ENCODE results near the gene ATP2B2.

ATP2B2 gene

DNA sequence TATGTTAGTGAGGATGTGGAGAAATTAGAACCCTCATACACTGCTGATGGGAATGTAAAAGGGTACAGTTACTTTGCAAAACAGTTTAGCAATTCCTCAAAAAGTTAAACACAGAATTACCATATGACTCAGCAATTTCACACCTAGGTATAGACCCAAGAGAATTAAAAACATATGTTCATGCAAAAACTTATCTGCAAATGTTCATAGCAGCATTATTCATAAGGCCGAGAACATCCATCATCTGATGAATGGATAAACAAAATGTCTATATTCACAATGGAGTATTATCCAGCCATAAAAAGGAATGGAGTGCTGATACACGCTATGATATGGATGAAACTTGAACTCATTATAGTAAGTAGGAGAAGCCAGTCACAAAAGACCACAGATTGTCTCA lies 194.8 kb downstream of the ATP2B2 start:
- Histone ChIP-seq H2AFZ (ENCODE audit: low read depth) (no peak overlapping the region), H3K36me3 (ENCODE audit: insufficient read depth) (no peaks in the 10 kb centered on the region), H3K4me3 (IDR thresholded peaks at IDR 0.05; ENCODE audit: insufficient read depth, low read depth, low read length) (no peak overlapping the region), H3K79me2 (ENCODE audit: insufficient read depth, low read depth) (no peaks in the 10 kb centered on the region), H4K20me1 (ENCODE audit: insufficient read depth) (no peaks in the 10 kb centered on the region), H3K27ac (no peak overlapping the region), H3K4me2 (no peak overlapping the region), H3K9ac (no peak overlapping the region), H3K4me1 (ENCODE audit: low read depth, poor library complexity, severe bottlenecking) (no peaks in the 10 kb centered on the region), H3K27me3 (ENCODE audit: insufficient read depth, low read depth) (no peaks in the 10 kb centered on the region)
- TF ChIP-seq, protein P1, sequence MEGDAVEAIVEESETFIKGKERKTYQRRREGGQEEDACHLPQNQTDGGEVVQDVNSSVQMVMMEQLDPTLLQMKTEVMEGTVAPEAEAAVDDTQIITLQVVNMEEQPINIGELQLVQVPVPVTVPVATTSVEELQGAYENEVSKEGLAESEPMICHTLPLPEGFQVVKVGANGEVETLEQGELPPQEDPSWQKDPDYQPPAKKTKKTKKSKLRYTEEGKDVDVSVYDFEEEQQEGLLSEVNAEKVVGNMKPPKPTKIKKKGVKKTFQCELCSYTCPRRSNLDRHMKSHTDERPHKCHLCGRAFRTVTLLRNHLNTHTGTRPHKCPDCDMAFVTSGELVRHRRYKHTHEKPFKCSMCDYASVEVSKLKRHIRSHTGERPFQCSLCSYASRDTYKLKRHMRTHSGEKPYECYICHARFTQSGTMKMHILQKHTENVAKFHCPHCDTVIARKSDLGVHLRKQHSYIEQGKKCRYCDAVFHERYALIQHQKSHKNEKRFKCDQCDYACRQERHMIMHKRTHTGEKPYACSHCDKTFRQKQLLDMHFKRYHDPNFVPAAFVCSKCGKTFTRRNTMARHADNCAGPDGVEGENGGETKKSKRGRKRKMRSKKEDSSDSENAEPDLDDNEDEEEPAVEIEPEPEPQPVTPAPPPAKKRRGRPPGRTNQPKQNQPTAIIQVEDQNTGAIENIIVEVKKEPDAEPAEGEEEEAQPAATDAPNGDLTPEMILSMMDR (conservative IDR thresholded peaks at IDR 0.05; ENCODE audit: low read depth, low read length) = no peak

- TF ChIP-seq, protein P1 (conservative IDR thresholded peaks at IDR 0.05; ENCODE audit: low read depth, low read length) = no peak
- no peaks in the 10 kb centered on the region for H3K79me2 ChIP-seq (ENCODE audit: insufficient read depth, low read depth)
- H3K36me3 ChIP-seq (ENCODE audit: insufficient read depth) = no peaks in the 10 kb centered on the region
- H3K4me2 ChIP-seq = no peak overlapping the region
- no peaks in the 10 kb centered on the region for H3K27me3 ChIP-seq (ENCODE audit: insufficient read depth, low read depth)
- H3K9ac ChIP-seq = no peak overlapping the region
- no peak overlapping the region for H3K27ac ChIP-seq
- H3K4me1 ChIP-seq (ENCODE audit: low read depth, poor library complexity, severe bottlenecking) = no peaks in the 10 kb centered on the region
- no peaks in the 10 kb centered on the region for H4K20me1 ChIP-seq (ENCODE audit: insufficient read depth)
- no peak overlapping the region for H3K4me3 ChIP-seq (IDR thresholded peaks at IDR 0.05; ENCODE audit: insufficient read depth, low read depth, low read length)
- H2AFZ ChIP-seq (ENCODE audit: low read depth) = no peak overlapping the region
Observed at GRCh38 chr3:10309736-10310135, 195.7 kb downstream of the ATP2B2 start.

GRCh38 chr3:10308678-10309077 lies 196.7 kb downstream of the ATP2B2 start:
- no peak overlapping the region for H3K9ac ChIP-seq
- no peaks in the 10 kb centered on the region for H4K20me1 ChIP-seq (ENCODE audit: insufficient read depth)
- H3K36me3 ChIP-seq (ENCODE audit: insufficient read depth) = no peaks in the 10 kb centered on the region
- no peaks in the 10 kb centered on the region for H3K4me1 ChIP-seq (ENCODE audit: low read depth, poor library complexity, severe bottlenecking)
- H3K27ac ChIP-seq = no peak overlapping the region
- H3K4me2 ChIP-seq = no peak overlapping the region
- H3K79me2 ChIP-seq (ENCODE audit: insufficient read depth, low read depth) = no peaks in the 10 kb centered on the region
- H3K27me3 ChIP-seq (ENCODE audit: insufficient read depth, low read depth) = no peaks in the 10 kb centered on the region
- H2AFZ ChIP-seq (ENCODE audit: low read depth) = no peak overlapping the region
- no peak overlapping the region for H3K4me3 ChIP-seq (IDR thresholded peaks at IDR 0.05; ENCODE audit: insufficient read depth, low read depth, low read length)
- TF ChIP-seq, protein P1 (conservative IDR thresholded peaks at IDR 0.05; ENCODE audit: low read depth, low read length) = no peak

- no peak overlapping the region for H2AFZ ChIP-seq (ENCODE audit: low read depth)
- H3K36me3 ChIP-seq (ENCODE audit: insufficient read depth) = no peaks in the 10 kb centered on the region
- H3K9ac ChIP-seq = no peak overlapping the region
- H3K27me3 ChIP-seq (ENCODE audit: insufficient read depth, low read depth) = no peaks in the 10 kb centered on the region
- H3K4me2 ChIP-seq = no peak overlapping the region
- no peaks in the 10 kb centered on the region for H3K4me1 ChIP-seq (ENCODE audit: low read depth, poor library complexity, severe bottlenecking)
- no peaks in the 10 kb centered on the region for H4K20me1 ChIP-seq (ENCODE audit: insufficient read depth)
- no peaks in the 10 kb centered on the region for H3K79me2 ChIP-seq (ENCODE audit: insufficient read depth, low read depth)
- H3K4me3 ChIP-seq (IDR thresholded peaks at IDR 0.05; ENCODE audit: insufficient read depth, low read depth, low read length) = no peak overlapping the region
- TF ChIP-seq, protein P1 (conservative IDR thresholded peaks at IDR 0.05; ENCODE audit: low read depth, low read length) = no peak
- H3K27ac ChIP-seq = no peak overlapping the region
Observed at GRCh38 chr3:10306156-10306555, 199.2 kb downstream of the ATP2B2 start.
